ENCODE measurements around the gene F10. TPM values are rescaled to one million over a fixed set of nuclear protein-coding genes. Genes with fewer than 3 reads are reported as not detected.

Gene F10
- total and polyA plus RNA-seq, 2 of the 13 experiments (the other 11 are each of a cell fraction or from before 2014, with no cell fraction given): 58.4 to 237 TPM

DNA sequence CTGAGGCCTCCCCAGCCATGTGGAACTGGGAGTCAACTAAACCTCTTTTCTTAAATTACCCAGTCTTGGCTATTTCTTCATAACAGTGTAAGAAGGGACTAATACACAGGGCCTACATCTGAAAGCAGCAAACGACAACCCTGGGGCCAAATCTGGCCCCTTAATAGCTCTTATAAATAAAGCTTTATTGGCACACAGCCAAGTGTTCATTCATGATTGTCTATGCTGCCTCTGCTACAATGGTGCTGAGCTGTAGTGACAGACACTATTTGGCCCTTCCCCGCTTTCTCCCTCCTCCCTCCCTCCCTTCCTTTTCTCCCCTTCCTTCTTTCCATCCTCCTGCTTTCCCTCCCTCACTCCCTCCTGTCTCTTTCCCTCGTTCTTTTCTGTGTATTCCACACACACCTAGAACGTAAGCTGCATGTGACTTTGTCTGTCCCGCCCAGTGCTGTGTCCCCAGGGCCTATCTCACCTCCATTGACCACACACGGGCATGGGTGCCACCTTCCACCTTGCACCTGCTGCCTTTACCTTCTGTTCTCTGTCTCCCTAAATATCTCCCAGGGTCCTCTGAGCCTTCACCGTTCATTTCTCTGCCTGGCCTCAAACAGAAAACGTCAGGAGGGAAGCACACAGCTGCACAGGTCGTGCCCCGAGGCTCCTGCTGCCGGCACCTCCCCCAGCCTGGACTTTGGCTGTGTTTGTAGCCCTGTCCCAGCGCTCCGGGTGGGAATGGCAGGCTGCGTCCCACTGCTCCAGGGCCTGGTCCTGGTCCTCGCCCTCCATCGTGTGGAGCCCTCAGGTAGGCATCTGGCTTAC is 35.5 kb downstream of the F10 start, which contains the start of gene PROZ (continued):
- no peak for TF ChIP-seq ZNF646 (CRISPR knock-in tag; IDR thresholded peaks at IDR 0.05)
- TF ChIP-seq, protein P1, sequence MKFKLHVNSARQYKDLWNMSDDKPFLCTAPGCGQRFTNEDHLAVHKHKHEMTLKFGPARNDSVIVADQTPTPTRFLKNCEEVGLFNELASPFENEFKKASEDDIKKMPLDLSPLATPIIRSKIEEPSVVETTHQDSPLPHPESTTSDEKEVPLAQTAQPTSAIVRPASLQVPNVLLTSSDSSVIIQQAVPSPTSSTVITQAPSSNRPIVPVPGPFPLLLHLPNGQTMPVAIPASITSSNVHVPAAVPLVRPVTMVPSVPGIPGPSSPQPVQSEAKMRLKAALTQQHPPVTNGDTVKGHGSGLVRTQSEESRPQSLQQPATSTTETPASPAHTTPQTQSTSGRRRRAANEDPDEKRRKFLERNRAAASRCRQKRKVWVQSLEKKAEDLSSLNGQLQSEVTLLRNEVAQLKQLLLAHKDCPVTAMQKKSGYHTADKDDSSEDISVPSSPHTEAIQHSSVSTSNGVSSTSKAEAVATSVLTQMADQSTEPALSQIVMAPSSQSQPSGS (CRISPR knock-in tag; IDR thresholded peaks at IDR 0.05): no peak
- TF ChIP-seq PBX2 (CRISPR knock-in tag; IDR thresholded peaks at IDR 0.05): no peak
- peak; percentile 86 for TF ChIP-seq SMAD1 (CRISPR knock-in tag; IDR thresholded peaks at IDR 0.05; ENCODE audit: borderline replicate concordance, low read depth)
- TF ChIP-seq ZC3H13 (CRISPR knock-in tag; IDR thresholded peaks at IDR 0.05): no peak
- TF ChIP-seq MYC (CRISPR knock-in tag; IDR thresholded peaks at IDR 0.05; ENCODE audit: borderline replicate concordance): peak; percentile 77; the same call in 1 of the 2 replicates
- no peak for TF ChIP-seq ZNF275 (CRISPR knock-in tag; IDR thresholded peaks at IDR 0.05; ENCODE audit: borderline replicate concordance)
- TF ChIP-seq SRY (CRISPR knock-in tag; IDR thresholded peaks at IDR 0.05): peak; percentile 49; the same call in 1 of the 2 replicates
- TF ChIP-seq, protein P2, sequence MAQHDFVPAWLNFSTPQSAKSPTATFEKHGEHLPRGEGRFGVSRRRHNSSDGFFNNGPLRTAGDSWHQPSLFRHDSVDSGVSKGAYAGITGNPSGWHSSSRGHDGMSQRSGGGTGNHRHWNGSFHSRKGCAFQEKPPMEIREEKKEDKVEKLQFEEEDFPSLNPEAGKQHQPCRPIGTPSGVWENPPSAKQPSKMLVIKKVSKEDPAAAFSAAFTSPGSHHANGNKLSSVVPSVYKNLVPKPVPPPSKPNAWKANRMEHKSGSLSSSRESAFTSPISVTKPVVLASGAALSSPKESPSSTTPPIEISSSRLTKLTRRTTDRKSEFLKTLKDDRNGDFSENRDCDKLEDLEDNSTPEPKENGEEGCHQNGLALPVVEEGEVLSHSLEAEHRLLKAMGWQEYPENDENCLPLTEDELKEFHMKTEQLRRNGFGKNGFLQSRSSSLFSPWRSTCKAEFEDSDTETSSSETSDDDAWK (CRISPR knock-in tag; IDR thresholded peaks at IDR 0.05): no peak
- no peak for TF ChIP-seq CBX2 (IDR thresholded peaks at IDR 0.05; ENCODE audit: low read depth, low read length)
- TF ChIP-seq CBX2 (CRISPR knock-in tag; IDR thresholded peaks at IDR 0.05; ENCODE audit: low read depth): no peak
- no peak for TF ChIP-seq FIP1L1 (IDR thresholded peaks at IDR 0.05; ENCODE audit: borderline replicate concordance, insufficient read depth, low read depth, low read length)
- TF ChIP-seq LRRFIP1 (CRISPR knock-in tag; conservative IDR thresholded peaks at IDR 0.05): no peak
